Measurements from ENCODE around the gene FBXO2. TPM values are rescaled to one million over a fixed set of nuclear protein-coding genes. Genes with fewer than 3 reads are reported as not detected.

The FBXO2 gene
- total RNA-seq, 2 donors from 2014 or later, result 14.1 to 16.9 TPM

DNA sequence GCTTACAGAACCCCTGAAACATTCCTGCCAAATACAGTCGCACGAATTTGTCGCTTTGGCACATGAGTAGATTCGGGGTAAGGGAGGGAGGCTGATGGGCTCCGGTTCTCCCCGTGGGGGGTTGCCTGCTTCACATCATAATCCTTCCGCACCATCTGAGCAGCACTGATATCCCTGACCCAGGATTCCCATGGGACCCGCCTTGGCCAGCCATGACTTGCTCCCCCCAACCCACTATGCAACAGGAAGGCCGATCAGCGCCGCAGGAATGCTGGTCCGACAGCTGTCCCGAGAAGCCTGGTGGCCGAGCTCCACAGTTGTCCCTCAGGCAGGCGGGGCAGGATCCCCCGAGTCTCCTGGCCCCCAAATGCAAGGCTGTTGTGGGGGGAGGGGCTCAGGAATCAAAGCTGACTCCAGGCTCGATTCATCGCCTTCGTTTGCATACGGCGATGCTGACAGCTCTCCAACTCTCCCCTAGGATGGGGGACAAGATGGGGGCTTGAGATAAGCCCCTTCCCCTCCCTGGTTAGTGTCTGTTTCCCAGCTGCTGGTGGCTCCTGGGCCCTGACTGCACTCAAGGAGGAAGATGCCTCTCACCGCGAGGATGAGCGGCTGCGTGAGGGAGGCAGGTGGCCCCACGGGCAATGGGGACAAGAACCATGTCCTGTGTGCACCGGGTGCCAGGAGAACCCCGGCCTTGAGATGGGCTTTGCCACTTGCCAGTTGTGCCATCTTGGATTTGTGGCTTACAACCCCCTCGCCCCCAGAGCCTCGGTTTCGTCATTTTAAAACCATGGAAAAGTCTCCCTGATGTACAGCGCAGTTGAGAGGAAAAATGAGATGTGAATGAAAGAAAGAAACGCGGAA lies 46.6 kb upstream of the FBXO2 start:
- Histone ChIP-seq H3K4me1 (replicated peaks) (no peaks in the 10 kb centered on the region), H3K27ac (no peak overlapping the region), H3K9me3 (no peaks in the 10 kb centered on the region), H3K4me3 (no peak overlapping the region), H3K36me3 (no peaks in the 10 kb centered on the region), H3K27me3 (replicated peaks; ENCODE audit: insufficient read depth) (no peaks in the 10 kb centered on the region)
- no peak for DNase-seq (ENCODE audit: low spot score)
- intact Hi-C loops (cut with DNase I), result no loop called here
- WGBS, result 56% methylated on average over 33 of the region's 34 CpGs
- no peak for TF ChIP-seq CTCF (IDR thresholded peaks at IDR 0.05)
- TF ChIP-seq POLR2A (IDR thresholded peaks at IDR 0.05), result no peak
- TF ChIP-seq POLR2AphosphoS5 (IDR thresholded peaks at IDR 0.05), result no peak

GRCh38 chr1:11697893-11698210 lies 43.6 kb upstream of the FBXO2 start:
- Histone ChIP-seq H3K27ac (no peak overlapping the region), H3K36me3 (no peaks in the 10 kb centered on the region), H3K4me3 (no peak overlapping the region), H3K9me3 (no peaks in the 10 kb centered on the region), H3K27me3 (replicated peaks; ENCODE audit: insufficient read depth) (no peaks in the 10 kb centered on the region), H3K4me1 (replicated peaks) (no peaks in the 10 kb centered on the region)
- DNase-seq (ENCODE audit: low spot score), result no peak
- 82% methylated on average over 5 of the region's 5 CpGs for WGBS
- no peak for TF ChIP-seq CTCF (IDR thresholded peaks at IDR 0.05)
- no peak for TF ChIP-seq POLR2AphosphoS5 (IDR thresholded peaks at IDR 0.05)
- TF ChIP-seq POLR2A (IDR thresholded peaks at IDR 0.05), result no peak
- intact Hi-C loops (cut with DNase I), result no loop called here

DNA sequence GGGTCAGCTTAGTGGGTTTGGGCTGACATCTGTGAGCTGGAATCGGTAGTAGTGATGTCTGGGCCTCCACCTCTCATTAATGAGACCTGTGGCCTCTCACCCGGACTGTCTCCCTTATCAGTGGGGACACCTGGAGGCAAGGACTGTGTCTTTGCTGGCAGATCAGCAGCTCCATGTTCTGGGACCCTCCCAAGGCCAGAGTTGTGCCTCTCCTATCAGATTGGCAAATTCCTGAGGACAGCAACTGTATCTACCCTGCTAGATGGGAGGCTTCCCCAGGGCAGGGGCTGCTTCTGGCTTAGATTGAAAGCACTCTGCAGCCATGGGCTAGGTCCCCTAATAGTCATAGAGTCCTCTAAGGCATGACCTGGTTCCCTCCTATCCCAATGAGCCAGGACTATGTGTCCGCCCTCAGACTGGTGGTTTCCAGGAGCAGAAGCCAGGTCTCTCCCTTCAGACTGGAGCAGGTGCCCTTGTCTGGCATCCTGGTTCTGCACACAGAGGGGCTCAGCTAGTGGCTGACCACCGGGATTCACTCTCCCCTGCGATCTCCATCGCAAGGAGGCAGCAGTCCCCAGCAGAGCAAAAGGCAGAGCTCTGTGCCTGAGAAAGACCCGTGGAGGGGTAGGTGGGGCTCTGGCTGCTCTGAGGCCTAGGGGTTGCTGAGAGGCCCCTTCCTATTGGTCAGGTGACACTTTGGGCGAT lies 43.1 kb upstream of the FBXO2 start:
- no peaks in the 10 kb centered on the region for H3K4me1 ChIP-seq (replicated peaks)
- TF ChIP-seq POLR2AphosphoS5 (IDR thresholded peaks at IDR 0.05) (no peak), POLR2A (IDR thresholded peaks at IDR 0.05) (no peak), CTCF (IDR thresholded peaks at IDR 0.05) (no peak)
- no peak overlapping the region for H3K27ac ChIP-seq
- no peaks in the 10 kb centered on the region for H3K36me3 ChIP-seq
- intact Hi-C loops (cut with DNase I), result no loop called here
- no peak for DNase-seq (ENCODE audit: low spot score)
- 71% methylated on average over 8 of the region's 8 CpGs for WGBS
- no peaks in the 10 kb centered on the region for H3K9me3 ChIP-seq
- H3K27me3 ChIP-seq (replicated peaks; ENCODE audit: insufficient read depth), result no peaks in the 10 kb centered on the region
- no peak overlapping the region for H3K4me3 ChIP-seq

GRCh38 chr1:11695861-11696260 lies 41.6 kb upstream of the FBXO2 start:
- no peak for TF ChIP-seq POLR2AphosphoS5 (IDR thresholded peaks at IDR 0.05)
- no peak for TF ChIP-seq CTCF (IDR thresholded peaks at IDR 0.05)
- no peak for TF ChIP-seq POLR2A (IDR thresholded peaks at IDR 0.05)
- intact Hi-C loops (cut with DNase I), result no loop called here
- WGBS, result 82% methylated on average over 6 of the region's 6 CpGs
- DNase-seq (ENCODE audit: low spot score), result no peak
- H3K4me1 ChIP-seq (replicated peaks), result peaks cover 5% of the 10 kb centered on the region
- H3K36me3 ChIP-seq, result no peaks in the 10 kb centered on the region
- no peaks in the 10 kb centered on the region for H3K27me3 ChIP-seq (replicated peaks; ENCODE audit: insufficient read depth)
- H3K9me3 ChIP-seq, result no peaks in the 10 kb centered on the region
- H3K27ac ChIP-seq, result no peak overlapping the region
- no peak overlapping the region for H3K4me3 ChIP-seq

Data from prostate gland (tissue), 2 donors.